Endodermal cell (in vitro differentiated cells): Measurements from ENCODE around the gene TIAM1. TPM values are rescaled to one million over a fixed set of nuclear protein-coding genes. Genes with fewer than 3 reads are reported as not detected.

Experiments
- DNase-seq: peaks from one replicate; pipeline ENCODE4 v3.0.0-alpha.2; 2017
- H3K27ac ChIP-seq: 2 replicates; pipeline ENCODE4 v1.5.1; 2013; ENCODE audit warnings: mild to moderate bottlenecking, low read depth, low read length, moderate library complexity
- H3K27me3 ChIP-seq: 2 replicates; pipeline ENCODE4 v1.6.1; 2013; ENCODE audit warnings: mild to moderate bottlenecking, low read length, moderate library complexity; ENCODE audit not compliant: insufficient read depth, control insufficient read depth, poor library complexity, severe bottlenecking
- H3K36me3 ChIP-seq: 2 replicates; pipeline ENCODE4 v1.7.0; 2013; ENCODE audit warnings: mild to moderate bottlenecking, low read length, moderate library complexity; ENCODE audit not compliant: control insufficient read depth, insufficient read depth
- H3K4me1 ChIP-seq: one replicate; pipeline ENCODE4 v1.7.0; 2013; ENCODE audit warnings: low read length; ENCODE audit not compliant: control insufficient read depth, insufficient read depth
- H3K4me3 ChIP-seq: 2 replicates; pipeline ENCODE4 v1.5.1; 2013; ENCODE audit warnings: mild to moderate bottlenecking, low read length, moderate library complexity
- H3K9ac ChIP-seq: 2 replicates; pipeline ENCODE4 v1.6.1; 2013; ENCODE audit warnings: mild to moderate bottlenecking, low read length, moderate library complexity; ENCODE audit not compliant: poor library complexity, severe bottlenecking; ENCODE audit errors: extremely low read depth
- H3K9me3 ChIP-seq: 2 replicates; pipeline ENCODE4 v1.6.1; 2013; ENCODE audit warnings: mild to moderate bottlenecking, low read length, moderate library complexity; ENCODE audit not compliant: control insufficient read depth
- H3K27ac Mint-ChIP-seq: 2 replicates; pipeline ENCODE4 v1.8.0; 2020; ENCODE audit warnings: mixed read lengths
- H3K27me3 Mint-ChIP-seq: 2 replicates; pipeline ENCODE4 v1.8.0; 2021; ENCODE audit warnings: mild to moderate bottlenecking, mixed read lengths; ENCODE audit not compliant: insufficient read depth
- H3K36me3 Mint-ChIP-seq: 2 replicates; pipeline ENCODE4 v1.8.0; 2020; ENCODE audit warnings: low read depth, mixed read lengths
- H3K4me1 Mint-ChIP-seq: 2 replicates; pipeline ENCODE4 v1.8.0; 2020; ENCODE audit warnings: mixed read lengths
- H3K4me3 Mint-ChIP-seq: 2 replicates; pipeline ENCODE4 v1.8.0; 2020; ENCODE audit warnings: mild to moderate bottlenecking, moderate library complexity, mixed read lengths
- H3K9me3 Mint-ChIP-seq: 2 replicates; pipeline ENCODE4 v1.8.0; 2020; ENCODE audit warnings: mild to moderate bottlenecking, mixed read lengths
- CTCF ChIP-seq: fragments of 200-600 bp; sonication (generic); conservative IDR thresholded peaks from 2 replicates; pipeline ENCODE4 v1.5.0; 2021; ENCODE audit warnings: antibody characterized with exemption, mild to moderate bottlenecking
- WGBS, 2 experiments: methylation state at CpG; one replicate each; pipeline versions ENCODE4 v1.1.5 to v1.1.7; 2013; ENCODE audit warnings: missing lambda C conversion rate in 2 of 2, mixed read lengths in 1 of 2; ENCODE audit not compliant: insufficient coverage in 1 of 2, insufficient read length in 1 of 2; 5-methylcytosine and 5-hydroxymethylcytosine counted together
- total RNA-seq, 2 donors: library from RNA; stranded (reverse); fragmentation: NEBNext Ultra II Directional in 1 of 2; extraction: Animal tissue kit (Norgen Biotek cat#: 25700) in 1 of 2; gene quantifications; 2 replicates in 1 of 2; 3 replicates in 1 of 2; pipeline ENCODE4 v1.2.1, GENCODE V29; 2021

TIAM1 gene
- total RNA-seq, 2 donors from 2014 or later, result 29.4 to 33.3 TPM

DNA sequence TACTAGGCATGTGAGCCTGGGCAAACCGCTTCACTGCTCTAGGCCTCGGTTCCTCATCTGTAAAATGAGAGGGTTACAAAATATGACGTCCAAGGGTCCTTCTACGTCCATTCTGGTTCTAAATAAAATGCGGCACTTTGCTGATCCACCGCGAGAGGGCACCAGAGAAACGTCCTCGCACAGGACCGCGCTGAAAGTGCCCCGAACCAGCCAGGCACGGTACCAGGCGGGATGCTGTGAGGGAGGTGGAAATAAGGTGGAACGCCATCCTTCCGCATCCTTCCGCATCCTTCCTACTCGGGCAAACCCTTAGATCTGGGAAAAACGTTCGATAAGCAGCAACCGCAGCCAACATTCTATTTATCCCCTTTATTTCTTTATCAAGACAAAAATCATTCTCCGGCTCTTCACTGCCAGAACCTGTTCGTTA, 245.5 kb downstream of the TIAM1 start:
- Mint-ChIP-seq H3K27me3 (peaks cover 14% of the 10 kb centered on the region), H3K9me3 (no peaks in the 10 kb centered on the region), H3K36me3 (no peaks in the 10 kb centered on the region), H3K4me3 (no peak overlapping the region), H3K27ac (no peak overlapping the region), H3K4me1 (no peaks in the 10 kb centered on the region)
- Histone ChIP-seq H3K36me3 (no peaks in the 10 kb centered on the region), H3K9ac (no peak overlapping the region), H3K4me3 (no peak overlapping the region), H3K27ac (no peak overlapping the region), H3K9me3 (peaks cover 8% of the 10 kb centered on the region), H3K4me1 (no peaks in the 10 kb centered on the region), H3K27me3 (no peaks in the 10 kb centered on the region)
- TF ChIP-seq CTCF, result peak; percentile 92
- peak; percentile 92 for DNase-seq
- WGBS, 2 experiments, result 22 to 31% methylated on average over 14 to 23 of the region's 23 CpGs

- peaks cover 2% of the 10 kb centered on the region for H3K9me3 Mint-ChIP-seq
- Histone ChIP-seq H3K9ac (no peak overlapping the region), H3K4me1 (no peaks in the 10 kb centered on the region), H3K4me3 (no peak overlapping the region), H3K36me3 (no peaks in the 10 kb centered on the region), H3K9me3 (peaks cover 8% of the 10 kb centered on the region), H3K27ac (no peak overlapping the region), H3K27me3 (no peaks in the 10 kb centered on the region)
- TF ChIP-seq CTCF, result no peak
- WGBS, 2 experiments, result 85 to 89% methylated on average over 3 to 7 of the region's 7 CpGs
- no peaks in the 10 kb centered on the region for H3K4me1 Mint-ChIP-seq
- no peaks in the 10 kb centered on the region for H3K36me3 Mint-ChIP-seq
- H3K27ac Mint-ChIP-seq, result no peak overlapping the region
- peaks cover 3% of the 10 kb centered on the region for H3K27me3 Mint-ChIP-seq
- DNase-seq, result no peak
- H3K4me3 Mint-ChIP-seq, result no peak overlapping the region
Observed at GRCh38 chr21:31092832-31093625, 251.0 kb downstream of the TIAM1 start.

GRCh38 chr21:31090376-31090775, 253.7 kb downstream of the TIAM1 start:
- Histone ChIP-seq H3K27ac (no peak overlapping the region), H3K36me3 (no peaks in the 10 kb centered on the region), H3K27me3 (no peaks in the 10 kb centered on the region), H3K9ac (no peak overlapping the region), H3K4me1 (no peaks in the 10 kb centered on the region), H3K9me3 (peaks cover 7% of the 10 kb centered on the region), H3K4me3 (no peak overlapping the region)
- no peaks in the 10 kb centered on the region for H3K4me1 Mint-ChIP-seq
- H3K27ac Mint-ChIP-seq, result no peak overlapping the region
- peaks cover 3% of the 10 kb centered on the region for H3K9me3 Mint-ChIP-seq
- TF ChIP-seq CTCF, result no peak
- no peak for DNase-seq
- H3K27me3 Mint-ChIP-seq, result no peaks in the 10 kb centered on the region
- no peak overlapping the region for H3K4me3 Mint-ChIP-seq
- H3K36me3 Mint-ChIP-seq, result no peaks in the 10 kb centered on the region
